ENCODE data around the gene EXOSC7. TPM values are rescaled to one million over a fixed set of nuclear protein-coding genes. Genes with fewer than 3 reads are reported as not detected.

EXOSC7 gene
- total and polyA plus RNA-seq, 10 of the 15 experiments (the other 5 are each of a cell fraction or from before 2014, with no cell fraction given), result 58.0 to 193 (median 82.9) TPM

DNA sequence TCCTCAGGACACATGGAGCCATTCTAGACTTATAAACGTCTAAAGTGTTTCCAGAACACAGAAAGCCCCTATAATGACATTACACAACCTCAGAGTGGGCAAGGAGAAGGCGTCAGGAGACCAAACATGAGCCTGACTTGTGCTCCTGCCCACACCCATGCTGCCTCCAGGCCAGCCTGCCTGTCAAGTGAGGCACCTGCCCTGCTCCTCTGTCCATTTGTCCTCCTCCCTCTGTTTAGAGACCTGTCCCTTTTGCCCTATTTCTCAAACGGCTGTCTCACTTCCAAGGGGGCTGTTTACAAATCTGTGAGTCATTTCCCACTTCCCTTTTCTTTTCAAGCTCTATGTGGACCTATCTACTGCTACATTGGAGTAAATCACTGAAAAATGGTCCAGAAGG lies 21.1 kb upstream of the EXOSC7 start (continued):
- TF ChIP-seq, protein P1, sequence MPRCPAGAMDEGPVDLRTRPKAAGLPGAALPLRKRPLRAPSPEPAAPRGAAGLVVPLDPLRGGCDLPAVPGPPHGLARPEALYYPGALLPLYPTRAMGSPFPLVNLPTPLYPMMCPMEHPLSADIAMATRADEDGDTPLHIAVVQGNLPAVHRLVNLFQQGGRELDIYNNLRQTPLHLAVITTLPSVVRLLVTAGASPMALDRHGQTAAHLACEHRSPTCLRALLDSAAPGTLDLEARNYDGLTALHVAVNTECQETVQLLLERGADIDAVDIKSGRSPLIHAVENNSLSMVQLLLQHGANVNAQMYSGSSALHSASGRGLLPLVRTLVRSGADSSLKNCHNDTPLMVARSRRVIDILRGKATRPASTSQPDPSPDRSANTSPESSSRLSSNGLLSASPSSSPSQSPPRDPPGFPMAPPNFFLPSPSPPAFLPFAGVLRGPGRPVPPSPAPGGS (IDR thresholded peaks at IDR 0.05; ENCODE audit: borderline replicate concordance, insufficient read depth, low read depth, low read length, poor library complexity, severe bottlenecking), result no peak
- TF ChIP-seq IKZF1 (conservative IDR thresholded peaks at IDR 0.05), result peak; percentile 31; the same call in 1 of the 2 replicates
- TF ChIP-seq ZNF384 (IDR thresholded peaks at IDR 0.05; ENCODE audit: borderline replicate concordance, low read depth, low read length), result no peak
- TF ChIP-seq SRF (IDR thresholded peaks at IDR 0.05; ENCODE audit: low read depth in 2 of 2, low read length in 2 of 2), result no peak
- TF ChIP-seq ZZZ3 (IDR thresholded peaks at IDR 0.05; ENCODE audit: control insufficient read depth, insufficient read length, low read depth), result no peak
- no peak for TF ChIP-seq STAT1 (conservative IDR thresholded peaks at IDR 0.05)
- peak; percentile 8 to 54; a peak in 1 of 4 replicates for TF ChIP-seq IKZF2 (IDR thresholded peaks at IDR 0.05)
- TF ChIP-seq CHD2 (IDR thresholded peaks at IDR 0.05; ENCODE audit: borderline replicate concordance, low read depth, low read length), result no peak
- no peak for TF ChIP-seq SREBF1 (IDR thresholded peaks at IDR 0.05; ENCODE audit: low read length)
- no peak for TF ChIP-seq ASH2L (IDR thresholded peaks at IDR 0.05; ENCODE audit: borderline replicate concordance, low read depth)
- TF ChIP-seq, protein P2, sequence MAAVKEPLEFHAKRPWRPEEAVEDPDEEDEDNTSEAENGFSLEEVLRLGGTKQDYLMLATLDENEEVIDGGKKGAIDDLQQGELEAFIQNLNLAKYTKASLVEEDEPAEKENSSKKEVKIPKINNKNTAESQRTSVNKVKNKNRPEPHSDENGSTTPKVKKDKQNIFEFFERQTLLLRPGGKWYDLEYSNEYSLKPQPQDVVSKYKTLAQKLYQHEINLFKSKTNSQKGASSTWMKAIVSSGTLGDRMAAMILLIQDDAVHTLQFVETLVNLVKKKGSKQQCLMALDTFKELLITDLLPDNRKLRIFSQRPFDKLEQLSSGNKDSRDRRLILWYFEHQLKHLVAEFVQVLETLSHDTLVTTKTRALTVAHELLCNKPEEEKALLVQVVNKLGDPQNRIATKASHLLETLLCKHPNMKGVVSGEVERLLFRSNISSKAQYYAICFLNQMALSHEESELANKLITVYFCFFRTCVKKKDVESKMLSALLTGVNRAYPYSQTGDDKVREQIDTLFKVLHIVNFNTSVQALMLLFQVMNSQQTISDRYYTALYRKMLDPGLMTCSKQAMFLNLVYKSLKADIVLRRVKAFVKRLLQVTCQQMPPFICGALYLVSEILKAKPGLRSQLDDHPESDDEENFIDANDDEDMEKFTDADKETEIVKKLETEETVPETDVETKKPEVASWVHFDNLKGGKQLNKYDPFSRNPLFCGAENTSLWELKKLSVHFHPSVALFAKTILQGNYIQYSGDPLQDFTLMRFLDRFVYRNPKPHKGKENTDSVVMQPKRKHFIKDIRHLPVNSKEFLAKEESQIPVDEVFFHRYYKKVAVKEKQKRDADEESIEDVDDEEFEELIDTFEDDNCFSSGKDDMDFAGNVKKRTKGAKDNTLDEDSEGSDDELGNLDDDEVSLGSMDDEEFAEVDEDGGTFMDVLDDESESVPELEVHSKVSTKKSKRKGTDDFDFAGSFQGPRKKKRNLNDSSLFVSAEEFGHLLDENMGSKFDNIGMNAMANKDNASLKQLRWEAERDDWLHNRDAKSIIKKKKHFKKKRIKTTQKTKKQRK (IDR thresholded peaks at IDR 0.05; ENCODE audit: low read depth, low read length), result no peak
- TF ChIP-seq TAF1 (IDR thresholded peaks at IDR 0.05; ENCODE audit: borderline replicate concordance, low read depth, low read length), result no peak
- TF ChIP-seq SMAD5 (IDR thresholded peaks at IDR 0.05; ENCODE audit: low read depth), result no peak
- TF ChIP-seq, protein P3, sequence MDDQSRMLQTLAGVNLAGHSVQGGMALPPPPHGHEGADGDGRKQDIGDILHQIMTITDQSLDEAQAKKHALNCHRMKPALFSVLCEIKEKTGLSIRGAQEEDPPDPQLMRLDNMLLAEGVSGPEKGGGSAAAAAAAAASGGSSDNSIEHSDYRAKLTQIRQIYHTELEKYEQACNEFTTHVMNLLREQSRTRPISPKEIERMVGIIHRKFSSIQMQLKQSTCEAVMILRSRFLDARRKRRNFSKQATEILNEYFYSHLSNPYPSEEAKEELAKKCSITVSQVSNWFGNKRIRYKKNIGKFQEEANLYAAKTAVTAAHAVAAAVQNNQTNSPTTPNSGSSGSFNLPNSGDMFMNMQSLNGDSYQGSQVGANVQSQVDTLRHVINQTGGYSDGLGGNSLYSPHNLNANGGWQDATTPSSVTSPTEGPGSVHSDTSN (IDR thresholded peaks at IDR 0.05; ENCODE audit: insufficient replicate concordance, low read depth, low read length), result no peak
- no peak for TF ChIP-seq RAD21 (IDR thresholded peaks at IDR 0.05; ENCODE audit: insufficient read depth, low read depth, low read length)
- TF ChIP-seq IRF4 (IDR thresholded peaks at IDR 0.05; ENCODE audit: low read depth, low read length), result peak; percentile 55; the same call in 1 of the 2 replicates
- TF ChIP-seq, protein P4, sequence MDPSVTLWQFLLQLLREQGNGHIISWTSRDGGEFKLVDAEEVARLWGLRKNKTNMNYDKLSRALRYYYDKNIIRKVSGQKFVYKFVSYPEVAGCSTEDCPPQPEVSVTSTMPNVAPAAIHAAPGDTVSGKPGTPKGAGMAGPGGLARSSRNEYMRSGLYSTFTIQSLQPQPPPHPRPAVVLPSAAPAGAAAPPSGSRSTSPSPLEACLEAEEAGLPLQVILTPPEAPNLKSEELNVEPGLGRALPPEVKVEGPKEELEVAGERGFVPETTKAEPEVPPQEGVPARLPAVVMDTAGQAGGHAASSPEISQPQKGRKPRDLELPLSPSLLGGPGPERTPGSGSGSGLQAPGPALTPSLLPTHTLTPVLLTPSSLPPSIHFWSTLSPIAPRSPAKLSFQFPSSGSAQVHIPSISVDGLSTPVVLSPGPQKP (IDR thresholded peaks at IDR 0.05; ENCODE audit: low read depth, low read length), result no peak
- no peak for TF ChIP-seq KDM1A (IDR thresholded peaks at IDR 0.05; ENCODE audit: borderline replicate concordance)
- TF ChIP-seq, protein P5, sequence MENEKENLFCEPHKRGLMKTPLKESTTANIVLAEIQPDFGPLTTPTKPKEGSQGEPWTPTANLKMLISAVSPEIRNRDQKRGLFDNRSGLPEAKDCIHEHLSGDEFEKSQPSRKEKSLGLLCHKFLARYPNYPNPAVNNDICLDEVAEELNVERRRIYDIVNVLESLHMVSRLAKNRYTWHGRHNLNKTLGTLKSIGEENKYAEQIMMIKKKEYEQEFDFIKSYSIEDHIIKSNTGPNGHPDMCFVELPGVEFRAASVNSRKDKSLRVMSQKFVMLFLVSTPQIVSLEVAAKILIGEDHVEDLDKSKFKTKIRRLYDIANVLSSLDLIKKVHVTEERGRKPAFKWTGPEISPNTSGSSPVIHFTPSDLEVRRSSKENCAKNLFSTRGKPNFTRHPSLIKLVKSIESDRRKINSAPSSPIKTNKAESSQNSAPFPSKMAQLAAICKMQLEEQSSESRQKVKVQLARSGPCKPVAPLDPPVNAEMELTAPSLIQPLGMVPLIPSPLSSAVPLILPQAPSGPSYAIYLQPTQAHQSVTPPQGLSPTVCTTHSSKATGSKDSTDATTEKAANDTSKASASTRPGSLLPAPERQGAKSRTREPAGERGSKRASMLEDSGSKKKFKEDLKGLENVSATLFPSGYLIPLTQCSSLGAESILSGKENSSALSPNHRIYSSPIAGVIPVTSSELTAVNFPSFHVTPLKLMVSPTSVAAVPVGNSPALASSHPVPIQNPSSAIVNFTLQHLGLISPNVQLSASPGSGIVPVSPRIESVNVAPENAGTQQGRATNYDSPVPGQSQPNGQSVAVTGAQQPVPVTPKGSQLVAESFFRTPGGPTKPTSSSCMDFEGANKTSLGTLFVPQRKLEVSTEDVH (IDR thresholded peaks at IDR 0.05; ENCODE audit: low read depth, partially characterized antibody), result no peak
- no peak for TF ChIP-seq SMC3 (IDR thresholded peaks at IDR 0.05; ENCODE audit: borderline replicate concordance, low read length)
- TF ChIP-seq EP300 (IDR thresholded peaks at IDR 0.05; ENCODE audit: borderline replicate concordance in 1 of 2, control insufficient read depth in 1 of 2, low read depth in 2 of 2, low read length in 2 of 2), result peak in 1 of 2 experiments; percentile 60; a peak in 1 of 4 replicates

Data from GM12878 (cell line).